ENCODE data around the gene ADGRD1.

GRCh38 chr12:131112700-131113290 lies 159.1 kb downstream of the ADGRD1 start:
- TF ChIP-seq REST (IDR thresholded peaks at IDR 0.05; ENCODE audit: insufficient read depth in 1 of 2, low read depth in 2 of 2, low read length in 2 of 2) (no peak), POLR2AphosphoS5 (IDR thresholded peaks at IDR 0.05; ENCODE audit: low read depth, low read length) (no peak)

All from PFSK-1 (cell line).